Measurements from ENCODE around the gene SRGAP3. TPM values are rescaled to one million over a fixed set of nuclear protein-coding genes. Genes with fewer than 3 reads are reported as not detected.

The SRGAP3 gene
- total RNA-seq, 6 experiments from 2014 or later, result 1.8 to 5.2 (median 3.1) TPM

DNA sequence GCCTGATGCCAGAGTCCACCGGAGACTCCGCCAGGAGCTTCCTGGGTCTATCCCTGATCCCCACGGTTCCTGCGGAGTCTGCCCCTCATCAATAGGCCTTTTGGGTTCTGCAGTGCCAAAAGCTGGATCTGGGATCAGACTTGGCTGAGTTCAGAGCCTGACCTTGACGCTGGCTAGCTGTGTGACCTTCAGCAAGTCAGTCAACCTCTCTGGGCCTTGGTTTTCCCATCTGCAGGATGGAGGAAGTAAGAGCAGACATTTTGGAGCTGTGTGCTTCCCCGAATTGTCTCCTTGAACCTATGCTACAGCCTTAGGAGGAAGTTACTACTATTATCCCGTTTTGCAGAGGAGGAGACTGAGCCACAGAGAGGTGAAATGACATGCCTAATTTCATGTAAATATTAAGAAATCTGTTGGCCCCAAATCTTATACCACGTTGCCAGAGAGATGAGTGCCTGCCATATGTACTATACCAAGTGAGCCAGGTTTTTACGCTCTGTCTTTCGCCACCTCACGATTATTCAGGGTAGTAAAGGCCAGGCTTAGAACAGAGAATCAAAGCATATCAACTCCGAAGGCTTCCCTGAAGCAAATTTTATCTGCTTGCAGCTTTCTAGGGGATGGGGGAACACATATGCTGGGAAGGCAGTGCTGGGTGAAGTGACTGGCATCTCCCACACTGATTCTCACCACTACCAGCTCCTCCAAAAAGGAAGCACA is 112.5 kb downstream of the SRGAP3 start:
- no peaks in the 10 kb centered on the region for H3K27me3 ChIP-seq
- ATAC-seq (no peak), DNase-seq (no peak)
- H3K27ac ChIP-seq, result no peak overlapping the region
- no peak overlapping the region for H3K4me3 ChIP-seq
- no peaks in the 10 kb centered on the region for H3K9me3 ChIP-seq
- no peaks in the 10 kb centered on the region for H3K36me3 ChIP-seq
- WGBS (ENCODE audit: insufficient coverage, low coverage, low lambda C conversion rate, missing lambda C conversion rate), result 80% methylated on average over 9 of the region's 12 CpGs
- TF ChIP-seq, protein P1, sequence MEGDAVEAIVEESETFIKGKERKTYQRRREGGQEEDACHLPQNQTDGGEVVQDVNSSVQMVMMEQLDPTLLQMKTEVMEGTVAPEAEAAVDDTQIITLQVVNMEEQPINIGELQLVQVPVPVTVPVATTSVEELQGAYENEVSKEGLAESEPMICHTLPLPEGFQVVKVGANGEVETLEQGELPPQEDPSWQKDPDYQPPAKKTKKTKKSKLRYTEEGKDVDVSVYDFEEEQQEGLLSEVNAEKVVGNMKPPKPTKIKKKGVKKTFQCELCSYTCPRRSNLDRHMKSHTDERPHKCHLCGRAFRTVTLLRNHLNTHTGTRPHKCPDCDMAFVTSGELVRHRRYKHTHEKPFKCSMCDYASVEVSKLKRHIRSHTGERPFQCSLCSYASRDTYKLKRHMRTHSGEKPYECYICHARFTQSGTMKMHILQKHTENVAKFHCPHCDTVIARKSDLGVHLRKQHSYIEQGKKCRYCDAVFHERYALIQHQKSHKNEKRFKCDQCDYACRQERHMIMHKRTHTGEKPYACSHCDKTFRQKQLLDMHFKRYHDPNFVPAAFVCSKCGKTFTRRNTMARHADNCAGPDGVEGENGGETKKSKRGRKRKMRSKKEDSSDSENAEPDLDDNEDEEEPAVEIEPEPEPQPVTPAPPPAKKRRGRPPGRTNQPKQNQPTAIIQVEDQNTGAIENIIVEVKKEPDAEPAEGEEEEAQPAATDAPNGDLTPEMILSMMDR (IDR thresholded peaks at IDR 0.05), result no peak
- TF ChIP-seq POLR2A (IDR thresholded peaks at IDR 0.05), result no peak
- peaks cover 0 to 8% (median 0%) of the 10 kb centered on the region in 4 donors for H3K4me1 ChIP-seq
- intact Hi-C loops (cut with DNase I), result no loop called here

DNA sequence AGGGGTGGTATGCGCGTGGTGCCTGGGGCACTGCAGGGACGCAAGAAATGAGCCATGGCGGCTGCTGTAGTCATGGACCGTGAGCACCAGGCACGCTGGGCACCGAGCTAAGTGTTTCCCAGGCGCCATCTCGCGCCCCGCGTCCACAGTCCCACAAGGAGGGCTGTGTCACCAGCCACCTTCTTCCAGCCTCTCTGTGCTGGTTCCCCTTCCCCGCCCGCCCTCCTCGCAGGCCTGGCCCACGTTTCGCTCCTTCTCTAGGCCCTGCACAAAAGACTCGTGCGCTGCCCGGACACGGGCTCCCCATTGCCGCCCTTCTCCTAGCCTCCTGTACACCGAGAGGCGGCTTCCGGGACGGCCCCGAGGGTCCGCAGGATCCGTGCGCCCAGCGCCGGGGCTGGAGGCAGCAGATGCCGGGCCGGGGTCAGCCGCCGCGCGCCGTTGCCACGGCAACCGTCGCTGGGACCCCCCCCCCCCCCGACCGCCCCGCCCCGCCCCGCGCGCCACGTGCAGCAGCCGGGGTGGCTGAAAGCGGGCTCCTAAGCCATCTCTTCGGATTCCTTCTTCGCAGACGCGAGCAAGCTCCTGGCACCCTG is 113.4 kb downstream of the SRGAP3 start:
- no peak for TF ChIP-seq POLR2A (IDR thresholded peaks at IDR 0.05)
- TF ChIP-seq, protein P1 (IDR thresholded peaks at IDR 0.05), result no peak
- Histone ChIP-seq H3K36me3 (no peaks in the 10 kb centered on the region), H3K4me3 (peak overlapping the region in 1 of 3 donors; percentile 27), H3K9me3 (no peaks in the 10 kb centered on the region), H3K27ac (no peak overlapping the region), H3K27me3 (no peaks in the 10 kb centered on the region), H3K4me1 (peaks cover 0 to 8% (median 0%) of the 10 kb centered on the region in 4 donors)
- DNase-seq (no peak), ATAC-seq (peak in 1 of 4 donors; percentile 45)
- intact Hi-C loops (cut with DNase I), result no loop called here
- 63% methylated on average over 3 of the region's 56 CpGs for WGBS (ENCODE audit: insufficient coverage, low coverage, low lambda C conversion rate, missing lambda C conversion rate)

DNA sequence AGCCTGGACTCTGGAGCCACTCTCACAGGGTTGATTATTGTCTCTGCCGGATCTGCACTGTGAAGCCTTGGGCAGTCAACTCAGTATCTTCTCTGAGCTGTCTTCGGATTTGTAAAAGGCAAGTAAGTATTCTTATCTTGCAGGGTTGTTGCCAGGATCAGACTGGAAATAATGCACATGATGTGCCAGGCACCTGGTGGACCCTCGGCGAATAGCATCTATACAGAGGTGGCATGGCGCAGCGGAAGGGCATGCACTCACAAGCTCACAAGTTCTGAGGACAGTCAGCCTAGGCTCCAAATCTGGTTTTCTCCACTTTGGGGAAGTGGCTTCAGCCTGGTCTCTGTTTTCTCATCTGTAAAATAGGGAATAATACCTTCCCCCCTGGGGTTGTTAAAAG is 113.9 kb downstream of the SRGAP3 start:
- no peak for ATAC-seq
- no peak overlapping the region for H3K4me3 ChIP-seq
- WGBS (ENCODE audit: insufficient coverage, low coverage, low lambda C conversion rate, missing lambda C conversion rate), result 94% methylated on average over 4 of the region's 6 CpGs

DNA sequence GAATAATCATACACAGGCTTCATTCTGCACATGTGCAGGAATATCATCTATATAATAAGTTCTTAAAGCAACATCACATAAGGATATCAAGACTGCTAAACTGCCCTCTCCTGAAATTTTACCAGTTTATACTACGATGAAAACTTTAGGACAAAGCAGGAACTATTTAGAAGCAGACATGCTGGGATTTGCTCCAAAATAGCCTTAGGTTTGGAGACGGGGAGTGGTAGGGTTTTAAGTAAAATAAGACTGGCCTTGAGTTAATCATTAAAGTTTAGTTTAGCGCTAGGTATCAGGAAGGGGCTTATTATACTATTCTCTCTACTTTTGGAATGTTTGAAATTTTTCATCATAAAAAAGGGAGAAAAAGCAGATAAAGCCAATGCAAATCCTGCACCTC is 115.8 kb downstream of the SRGAP3 start:
- ATAC-seq, result no peak
- intact Hi-C loops (cut with DNase I), result no loop called here
- TF ChIP-seq, protein P1 (IDR thresholded peaks at IDR 0.05), result no peak
- TF ChIP-seq POLR2A (IDR thresholded peaks at IDR 0.05), result no peak
- H3K9me3 ChIP-seq, result no peaks in the 10 kb centered on the region
- no peak for DNase-seq
- H3K4me3 ChIP-seq, result no peak overlapping the region
- no peak overlapping the region for H3K27ac ChIP-seq
- peaks cover 0 to 8% (median 0%) of the 10 kb centered on the region in 4 donors for H3K4me1 ChIP-seq
- H3K27me3 ChIP-seq, result no peaks in the 10 kb centered on the region
- no peaks in the 10 kb centered on the region for H3K36me3 ChIP-seq
- 64% methylated on average over 3 of the region's 3 CpGs for WGBS (ENCODE audit: insufficient coverage, low coverage, low lambda C conversion rate, missing lambda C conversion rate)

More for the DNA sequence above, 113.9 kb downstream of the SRGAP3 start:
- Histone ChIP-seq H3K4me1 (peaks cover 0 to 8% (median 0%) of the 10 kb centered on the region in 4 donors), H3K27me3 (no peaks in the 10 kb centered on the region), H3K36me3 (no peaks in the 10 kb centered on the region), H3K9me3 (no peaks in the 10 kb centered on the region), H3K27ac (no peak overlapping the region)
- TF ChIP-seq POLR2A (IDR thresholded peaks at IDR 0.05), result no peak
- TF ChIP-seq, protein P1 (IDR thresholded peaks at IDR 0.05), result no peak
- intact Hi-C loops (cut with DNase I), result no loop called here
- DNase-seq, result no peak
